Activated naive CD4-positive, alpha-beta T cell treated with anti-CD3 and anti-CD28 coated beads, Interleukin-2, amount 50 U/mL, for 16 hours (primary cell): ENCODE data around the gene ZNF787.
A peak's percentile ranks its signal among the peaks of the same experiment; 100 is the strongest.

Experiments
- DNase-seq: peaks from one replicate; pipeline ENCODE4 v3.0.0-alpha.2; 2020

Gene ZNF787

GRCh38 chr19:56085571-56086275 is 35.4 kb downstream of the ZNF787 start:
- no peak for DNase-seq

- DNase-seq, result no peak
These were observed 36.1 kb downstream of the ZNF787 start for GRCh38 chr19:56084835-56085536.

GRCh38 chr19:56083668-56084067 is 37.4 kb downstream of the ZNF787 start:
- no peak for DNase-seq

DNA sequence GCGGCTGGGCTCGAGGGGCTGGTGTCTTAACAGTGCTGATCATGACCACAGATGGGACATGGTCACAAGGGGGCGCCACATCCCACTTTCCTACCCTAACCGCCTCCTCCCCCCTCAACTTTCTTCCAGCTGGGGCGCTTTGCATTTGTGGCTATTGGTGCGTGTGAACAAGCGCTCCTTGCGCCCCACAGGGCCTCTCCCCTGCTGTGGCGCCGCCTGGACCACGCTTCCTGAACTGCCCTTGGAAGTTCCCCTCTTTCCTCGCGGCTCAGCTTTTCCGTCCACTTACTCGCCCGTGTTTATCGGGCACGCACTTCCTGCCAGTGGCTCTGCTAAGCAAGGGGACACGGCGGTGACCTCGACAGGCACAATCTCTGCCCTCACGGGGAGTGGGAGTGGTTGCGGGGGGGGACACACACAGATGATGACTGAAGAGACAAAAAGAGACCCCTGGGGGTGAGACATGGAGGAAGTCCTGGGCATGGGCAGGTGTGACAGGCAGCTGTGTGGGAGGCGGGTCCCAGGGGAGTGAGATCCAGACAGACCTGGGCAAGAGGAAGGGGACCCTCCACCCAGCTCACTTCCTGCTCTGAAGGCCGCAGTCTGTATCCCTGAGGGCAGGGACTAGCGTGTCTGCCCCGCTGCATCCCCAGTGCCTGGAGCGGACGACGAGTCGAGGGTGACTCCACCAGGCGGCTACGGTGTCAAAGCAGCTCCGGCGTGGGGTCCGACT is 40.3 kb downstream of the ZNF787 start:
- DNase-seq, result peak; percentile 68

DNA sequence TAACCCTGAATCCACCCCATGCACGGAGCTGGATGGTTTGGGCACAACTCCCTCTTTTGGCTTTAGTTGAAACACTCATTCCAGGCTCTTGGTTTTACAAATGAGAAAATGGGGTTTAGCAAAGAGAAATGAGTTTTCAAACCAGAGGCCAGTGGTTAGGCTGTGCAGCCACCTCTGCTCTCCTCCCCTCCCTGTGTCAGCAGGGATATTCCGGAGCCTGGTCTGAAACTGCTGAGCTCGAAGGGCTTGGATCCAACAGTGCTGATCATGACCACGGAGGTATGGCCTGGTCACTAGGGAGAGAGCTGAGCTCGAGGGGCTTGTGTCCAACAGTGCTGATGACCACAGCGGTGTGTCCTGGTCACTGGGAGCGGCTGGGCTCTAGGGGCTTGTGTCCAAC is 41.5 kb downstream of the ZNF787 start:
- no peak for DNase-seq

DNA sequence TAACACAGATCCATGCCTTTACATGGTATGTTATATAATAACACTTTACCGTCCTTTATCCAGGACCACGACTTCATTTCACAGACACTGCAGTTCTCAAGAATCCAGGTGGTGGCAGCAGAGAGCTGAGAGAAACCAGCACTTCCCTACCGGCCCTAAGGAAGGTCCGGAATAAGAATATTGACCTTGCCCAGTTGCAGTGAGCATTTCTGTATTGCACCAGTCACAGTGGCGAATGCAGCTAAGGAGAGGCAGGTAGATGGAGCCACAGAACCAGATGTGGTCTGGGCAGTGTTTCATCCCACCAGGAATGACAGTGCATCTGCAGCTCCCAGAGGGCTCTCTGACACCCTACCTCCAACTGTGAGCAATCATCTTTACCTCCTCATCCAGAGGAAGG is 44.6 kb downstream of the ZNF787 start:
- DNase-seq, result peak; percentile 37

- DNase-seq, result no peak
These were observed 49.9 kb downstream of the ZNF787 start for GRCh38 chr19:56071151-56071550.

DNA sequence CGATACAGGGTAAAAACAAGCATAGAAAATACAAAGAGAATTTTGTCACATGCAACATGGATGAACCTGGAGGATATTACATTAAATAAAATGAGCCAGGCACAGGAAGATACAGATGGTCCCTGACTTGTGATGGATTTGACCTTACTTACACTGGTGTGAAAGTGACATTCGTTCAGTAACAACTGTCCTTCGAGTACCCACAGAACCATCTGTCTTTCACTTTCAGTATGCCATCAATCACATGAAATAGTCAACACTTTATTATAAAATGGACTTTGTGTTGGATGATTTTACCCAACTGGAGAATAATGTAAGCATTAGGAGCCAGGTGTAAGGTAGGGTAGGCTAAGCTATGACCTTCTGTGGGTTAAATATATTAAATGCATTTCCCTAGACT is 51.5 kb downstream of the ZNF787 start:
- no peak for DNase-seq

GRCh38 chr19:56066152-56067023 is 54.7 kb downstream of the ZNF787 start:
- peak; percentile 56 for DNase-seq

GRCh38 chr19:56053596-56053995 is 67.5 kb downstream of the ZNF787 start:
- no peak for DNase-seq
